H1 (cell line): ENCODE measurements around the gene ZNF692. TPM values are rescaled to one million over a fixed set of nuclear protein-coding genes. Genes with fewer than 3 reads are reported as not detected.

Experiments used
- CTCF ChIA-PET: fragments of 300-600 bp; sonication (Branson Sonifier 250); formaldehyde crosslinking; loops from one replicate; lab custom pipeline; 2021; ENCODE audit not compliant: partially characterized antibody; lab: Charles Lee
- POLR2A ChIA-PET: fragments of 300-600 bp; sonication (Branson Sonifier 250); formaldehyde crosslinking; loops from one replicate; lab custom pipeline; 2021; ENCODE audit warnings: inconsistent platforms; ENCODE audit not compliant: partially characterized antibody; lab: Charles Lee
- DNase-seq, 2 experiments: peaks; one replicate each; pipeline versions ENCODE4 v3.0.0 to v3.0.0-alpha.2; 2010 to 2022; ENCODE audit warnings: low spot score in 2 of 2, low read depth in 1 of 2, mixed read lengths in 1 of 2
- FAIRE-seq: peaks from 2 replicates; lab custom pipeline; 2011; peaks lifted over from hg19 to GRCh38; lab: Jason Lieb, UNC
- H2AFZ ChIP-seq: 2 replicates; pipeline ENCODE4 v1.8.1; 2012; ENCODE audit warnings: low read length, inconsistent platforms
- H2AK5ac ChIP-seq: 2 replicates; pipeline ENCODE4 v1.6.1; 2013; ENCODE audit warnings: low read depth, low read length
- H2BK120ac ChIP-seq: replicated peaks from 2 replicates; pipeline ENCODE3; 2013; ENCODE audit warnings: low read depth, low read length, inconsistent platforms
- H2BK12ac ChIP-seq: 2 replicates; pipeline ENCODE4 v1.6.1; 2013; ENCODE audit warnings: low read depth, low read length
- H2BK15ac ChIP-seq: 2 replicates; pipeline ENCODE4 v1.6.1; 2013; ENCODE audit warnings: low read length
- H2BK20ac ChIP-seq: 2 replicates; pipeline ENCODE4 v1.6.1; 2013; ENCODE audit warnings: low read length
- H2BK5ac ChIP-seq: 2 replicates; pipeline ENCODE4 v1.6.1; 2013; ENCODE audit warnings: low read depth, low read length
- H3K14ac ChIP-seq: 2 replicates; pipeline ENCODE4 v1.6.1; 2013; ENCODE audit warnings: inconsistent platforms; ENCODE audit not compliant: insufficient read length
- H3K18ac ChIP-seq: 2 replicates; pipeline ENCODE4 v1.6.1; 2013; ENCODE audit warnings: low read length; ENCODE audit errors: extremely low read depth
- H3K23ac ChIP-seq: 2 replicates; pipeline ENCODE4 v1.6.1; 2013; ENCODE audit warnings: inconsistent platforms; ENCODE audit not compliant: insufficient read length
- H3K23me2 ChIP-seq: 2 replicates; pipeline ENCODE4 v1.6.1; 2013; ENCODE audit warnings: low read depth, low read length
- H3K27ac ChIP-seq: 2 replicates; pipeline ENCODE4 v1.6.1; 2011; ENCODE audit warnings: low read depth, low read length, inconsistent platforms
- H3K27me3 ChIP-seq, 4 experiments: replicated peaks in 1 of 4; 1 replicate in 1 of 4; 2 replicates in 3 of 4; pipeline versions ENCODE4 v1.6.1 to v1.8.1; 2011 to 2013; ENCODE audit warnings: low read length in 3 of 4, mild to moderate bottlenecking in 3 of 4, inconsistent platforms in 2 of 4, mixed read lengths in 2 of 4, moderate library complexity in 1 of 4; ENCODE audit not compliant: control insufficient read depth in 3 of 4, insufficient read depth in 3 of 4; ENCODE audit errors: extremely low read depth in 1 of 4
- H3K36me3 ChIP-seq, 4 experiments: 2 replicates each; pipeline versions ENCODE4 v1.6.1 to v1.8.1; 2011 to 2013; ENCODE audit warnings: mild to moderate bottlenecking in 4 of 4, low read length in 3 of 4, moderate library complexity in 2 of 4, control low read depth in 1 of 4, inconsistent platforms in 1 of 4; ENCODE audit not compliant: insufficient read depth in 4 of 4, control insufficient read depth in 2 of 4
- H3K4ac ChIP-seq: replicated peaks from 2 replicates; pipeline ENCODE3; 2013; ENCODE audit warnings: low read length, low read depth, mixed read lengths, inconsistent platforms; ENCODE audit not compliant: insufficient read length
- H3K4me1 ChIP-seq, 4 experiments: replicated peaks in 1 of 4; 1 replicate in 1 of 4; 2 replicates in 3 of 4; pipeline versions ENCODE4 v1.6.1 to v1.8.1; 2011 to 2013; ENCODE audit warnings: low read length in 3 of 4, inconsistent platforms in 2 of 4, mixed read lengths in 1 of 4; ENCODE audit not compliant: insufficient read depth in 4 of 4, control insufficient read depth in 3 of 4
- H3K4me2 ChIP-seq, 2 experiments: 2 replicates each; pipeline versions ENCODE4 v1.6.1 to v1.8.1; 2011 to 2013; ENCODE audit warnings: low read depth in 2 of 2, low read length in 2 of 2, control low read depth in 1 of 2, inconsistent platforms in 1 of 2, mild to moderate bottlenecking in 1 of 2; ENCODE audit not compliant: insufficient read depth in 1 of 2
- H3K4me3 ChIP-seq, 4 experiments: fragments of 200-600, 300-600 bp in 1 of 4; sonication (generic), shearing (Covaris generic), sonication (Bioruptor Twin) in 1 of 4; 2 replicates each; pipeline versions ENCODE4 v1.5.1 to v1.8.1; 2011 to 2016; ENCODE audit warnings: low read length in 4 of 4, low read depth in 3 of 4, control low read depth in 2 of 4, inconsistent platforms in 2 of 4, mild to moderate bottlenecking in 2 of 4, mixed read lengths in 1 of 4, moderate library complexity in 1 of 4; ENCODE audit not compliant: insufficient read depth in 2 of 4; ENCODE audit errors: extremely low read depth in 1 of 4
- H3K56ac ChIP-seq: replicated peaks from 2 replicates; pipeline ENCODE3; 2013; ENCODE audit warnings: low read depth, mild to moderate bottlenecking, mixed read lengths, low read length, inconsistent platforms; ENCODE audit not compliant: insufficient read length
- H3K79me1 ChIP-seq: 2 replicates; pipeline ENCODE4 v1.6.1; 2013; ENCODE audit warnings: low read depth, low read length, control low read depth
- H3K79me2 ChIP-seq, 2 experiments: 2 replicates each; pipeline versions ENCODE4 v1.6.1 to v1.8.1; 2012 to 2013; ENCODE audit warnings: low read length in 2 of 2, mild to moderate bottlenecking in 2 of 2, inconsistent platforms in 1 of 2; ENCODE audit not compliant: insufficient read depth in 2 of 2, control insufficient read depth in 1 of 2
- H3K9ac ChIP-seq, 4 experiments: replicated peaks in 1 of 4; 1 replicate in 1 of 4; 2 replicates in 3 of 4; pipeline versions ENCODE4 v1.6.1 to v1.8.1; 2011 to 2013; ENCODE audit warnings: low read depth in 3 of 4, low read length in 3 of 4, control low read depth in 2 of 4, mild to moderate bottlenecking in 2 of 4, moderate library complexity in 2 of 4, inconsistent platforms in 1 of 4; ENCODE audit errors: extremely low read depth in 1 of 4
- H3K9me3 ChIP-seq, 2 experiments: 2 replicates each; pipeline versions ENCODE4 v1.6.1 to v1.8.1; 2012 to 2013; ENCODE audit warnings: mild to moderate bottlenecking in 2 of 2, moderate library complexity in 2 of 2, control low read depth in 1 of 2, inconsistent platforms in 1 of 2, low read depth in 1 of 2, low read length in 1 of 2, mixed read lengths in 1 of 2; ENCODE audit not compliant: insufficient read depth in 2 of 2
- H4K20me1 ChIP-seq, 2 experiments: replicated peaks in 1 of 2; 2 replicates each; pipeline versions ENCODE3 to v1.8.1; 2011 to 2013; ENCODE audit warnings: inconsistent platforms in 2 of 2, low read length in 2 of 2, mild to moderate bottlenecking in 1 of 2; ENCODE audit not compliant: insufficient read depth in 2 of 2, control insufficient read depth in 1 of 2
- H4K5ac ChIP-seq: 2 replicates; pipeline ENCODE4 v1.6.1; 2013; ENCODE audit warnings: low read length, low read depth, mixed read lengths, inconsistent platforms; ENCODE audit not compliant: insufficient read length
- H4K8ac ChIP-seq: 2 replicates; pipeline ENCODE4 v1.8.0; 2013; ENCODE audit warnings: mild to moderate bottlenecking, moderate library complexity, low read length, inconsistent platforms; ENCODE audit not compliant: insufficient read depth; ENCODE audit errors: extremely low read depth
- H4K91ac ChIP-seq: replicated peaks from 2 replicates; pipeline ENCODE3; 2013; ENCODE audit warnings: low read length, mixed read lengths, inconsistent platforms; ENCODE audit not compliant: insufficient read length
- E2F6 ChIP-seq: IDR thresholded peaks from 2 replicates; pipeline ENCODE4 v1.6.1; 2012; ENCODE audit warnings: inconsistent platforms
- MAX ChIP-seq: IDR thresholded peaks from 2 replicates; pipeline ENCODE4 v1.6.1; 2012; ENCODE audit warnings: inconsistent platforms
- POLR2A ChIP-seq, 2 experiments: IDR thresholded peaks; 1 replicate in 1 of 2; 2 replicates in 1 of 2; pipeline ENCODE4 v1.6.1; 2011; ENCODE audit warnings: low read depth in 2 of 2, low read length in 2 of 2, mild to moderate bottlenecking in 2 of 2; ENCODE audit errors: control extremely low read depth in 1 of 2
- RNF2 ChIP-seq: fragments of 200-900, 300-1000 bp; sonication (generic); IDR thresholded peaks from 2 replicates; pipeline ENCODE4 v1.7.1; 2016; ENCODE audit warnings: borderline replicate concordance, low read depth, mild to moderate bottlenecking, antibody characterized with exemption, low read length; ENCODE audit not compliant: poor library complexity, severe bottlenecking; ENCODE audit errors: missing control alignments
- SP2 ChIP-seq: IDR thresholded peaks from 2 replicates; pipeline ENCODE4 v1.6.1; 2012; ENCODE audit warnings: mild to moderate bottlenecking, low read length, inconsistent platforms
- TEAD4 ChIP-seq: IDR thresholded peaks from 2 replicates; pipeline ENCODE4 v1.6.1; 2012; ENCODE audit warnings: low read depth, low read length, inconsistent platforms, mixed read lengths
- WGBS, 2 experiments: shearing (Covaris generic) in 1 of 2; methylation state at CpG; one replicate each; pipeline versions ENCODE4 v1.1.6 to v1.1.7; 2013 to 2015; ENCODE audit warnings: low lambda C conversion rate in 2 of 2, mixed read lengths in 2 of 2, inconsistent platforms in 1 of 2, low coverage in 1 of 2, missing lambda C conversion rate in 1 of 2; ENCODE audit not compliant: insufficient replicate concordance in 2 of 2, insufficient coverage in 1 of 2, insufficient read length in 1 of 2; ENCODE audit errors: extremely low coverage in 1 of 2, missing lambda C conversion rate in 1 of 2; 5-methylcytosine and 5-hydroxymethylcytosine counted together
- polyA plus RNA-seq, 7 experiments: library from polyadenylated mRNA; depleted of rRNA in 3 of 7; stranded (reverse) in 5 of 7; unstranded in 2 of 7; fragments of >200 nt in 5 of 7; fragments of 200-250 nt in 2 of 7; gene quantifications; 1 replicate in 5 of 7; 2 replicates in 1 of 7; 4 replicates in 1 of 7; pipeline versions ENCODE4 v1.2.1 to v1.2.3, GENCODE V29; 2011 to 2013; ENCODE audit warnings: missing spikeins in 2 of 7, mixed read lengths in 2 of 7
- total RNA-seq: library from RNA; stranded (reverse); fragmentation: NEBNext Ultra II Directional; extraction: Animal tissue kit (Norgen Biotek cat#: 25700); gene quantifications from 2 replicates; pipeline ENCODE4 v1.2.1, GENCODE V29; 2021

Gene ZNF692
- total and polyA plus RNA-seq, 2 of the 8 experiments (the other 6 are each of a cell fraction or from before 2014, with no cell fraction given), result 38.4 to 52.3 TPM

- peaks cover 0 to 5% (median 1%) of the 10 kb centered on the region in 4 experiments; a peak in 5 of 7 replicates for H3K4me1 ChIP-seq
- H3K27ac ChIP-seq, result peak overlapping the region; percentile 98
- TF ChIP-seq SP2, result no peak
- no peak for TF ChIP-seq E2F6
- TF ChIP-seq POLR2A (IDR thresholded peaks at IDR 0.05; ENCODE audit: control extremely low read depth in 1 of 2, low read depth in 2 of 2, low read length in 2 of 2), result no peak
- TF ChIP-seq RNF2, result no peak
- no peak for TF ChIP-seq TEAD4
- no peak for TF ChIP-seq MAX
- TF ChIP-seq, all 59 proteins: peak for 0
- CTCF ChIA-PET, result interaction anchor here (0.6 to 2.9 kb wide), 6 partner anchors 13 to 78 kb away, joined by 3 to 14 read pairs (median 6); partner anchors contain the start of genes ZNF672 and ZNF692
- no peak overlapping the region for H2BK12ac ChIP-seq
- H2BK120ac ChIP-seq, result no peak overlapping the region
- H3K27me3 ChIP-seq, result no peaks in the 10 kb centered on the region
- peaks cover 10% of the 10 kb centered on the region for H3K79me1 ChIP-seq
- peak overlapping the region; percentile 95; the same call in 1 of the 2 replicates for H4K8ac ChIP-seq
- POLR2A ChIA-PET, result interaction anchor here (1.0 to 6.0 kb wide), 8 partner anchors 11 to 81 kb away, joined by 3 to 69 read pairs (median 8); partner anchors contain the start of genes PGBD2, ZNF672 and ZNF692
- no peak overlapping the region for H3K56ac ChIP-seq
- no peak overlapping the region for H4K5ac ChIP-seq
- no peak overlapping the region for H3K4ac ChIP-seq
- FAIRE-seq (no peak), DNase-seq (no peak)
- H3K23me2 ChIP-seq, result peaks cover 10% of the 10 kb centered on the region
- H2BK5ac ChIP-seq, result peak overlapping the region; percentile 44; the same call in 1 of the 2 replicates
- H3K18ac ChIP-seq, result no peak overlapping the region
- no peak overlapping the region for H3K14ac ChIP-seq
- peaks cover 0 to 53% of the 10 kb centered on the region in 2 experiments; a peak in 3 of 4 replicates for H3K79me2 ChIP-seq
- H3K4me2 ChIP-seq, result peak overlapping the region; percentile 80 to 81
- H2BK20ac ChIP-seq, result no peak overlapping the region
- H3K23ac ChIP-seq, result no peak overlapping the region
- peak overlapping the region; percentile 61 to 99 (median 88) for H3K9ac ChIP-seq
- H4K20me1 ChIP-seq, result peaks cover 0 to 7% of the 10 kb centered on the region in 2 experiments
- 62% methylated on average over 10 of the region's 10 CpGs; no CpG with 5 or more reads in 1 of the 2 experiments for WGBS, 2 experiments
- H4K91ac ChIP-seq, result peak overlapping the region; percentile 52
- no peak overlapping the region for H2BK15ac ChIP-seq
- peak overlapping the region; percentile 88 to 98 (median 94) for H3K4me3 ChIP-seq
- H2AFZ ChIP-seq, result no peak overlapping the region
- no peak overlapping the region for H2AK5ac ChIP-seq
- peaks cover 0 to 20% (median 9%) of the 10 kb centered on the region in 4 experiments; a peak in 6 of 8 replicates for H3K36me3 ChIP-seq
- H3K9me3 ChIP-seq, result no peaks in the 10 kb centered on the region; a peak in 1 of 4 replicates
Measured at GRCh38 chr1:248825136-248825535, 33.7 kb downstream of the ZNF692 start.
